HG03025 (cell line): ENCODE measurements around the gene NCAPH2.
A peak's percentile ranks its signal among the peaks of the same experiment; 100 is the strongest.
"Not testable (repeated sequence)": the region's sequence is repeated elsewhere in the genome, so short reads cannot be mapped to it uniquely, and the experiment has no call there.

ENCODE experiments used
- ATAC-seq: cut with Tn5 transposase; IDR thresholded peaks from one replicate; pipeline ENCODE4 v1.9.1; 2021; ENCODE audit warnings: mild to moderate bottlenecking, moderate library complexity; ENCODE audit not compliant: unreplicated experiment, low FRiP score

The NCAPH2 gene

DNA sequence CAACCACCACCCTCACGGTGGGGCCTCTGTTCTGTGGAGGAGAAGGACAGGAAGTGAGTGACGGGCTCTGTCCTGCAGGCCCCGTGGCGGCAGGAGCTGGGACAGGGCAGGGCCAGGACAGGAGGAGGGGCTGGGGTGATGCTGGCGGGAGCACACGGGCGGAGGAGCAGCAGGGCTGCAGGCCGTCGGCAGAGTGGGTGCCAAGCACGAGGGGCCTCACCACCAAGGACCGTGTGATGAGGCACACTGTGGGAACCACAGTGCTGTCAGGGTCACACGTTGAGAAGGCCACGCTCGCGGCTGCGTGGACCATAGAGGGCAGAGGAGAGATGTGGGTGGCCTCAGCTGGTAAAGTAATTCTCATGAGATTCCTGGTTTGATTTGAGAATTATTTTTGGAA is 8.9 kb downstream of the NCAPH2 start:
- no peak for ATAC-seq

- no peak for ATAC-seq
These were observed 9.7 kb downstream of the NCAPH2 start for GRCh38 chr22:50517495-50518260.

GRCh38 chr22:50518606-50519005 is 10.6 kb downstream of the NCAPH2 start:
- no peak for ATAC-seq

- ATAC-seq = no peak
These were observed 11.1 kb downstream of the NCAPH2 start for GRCh38 chr22:50519151-50519550.

DNA sequence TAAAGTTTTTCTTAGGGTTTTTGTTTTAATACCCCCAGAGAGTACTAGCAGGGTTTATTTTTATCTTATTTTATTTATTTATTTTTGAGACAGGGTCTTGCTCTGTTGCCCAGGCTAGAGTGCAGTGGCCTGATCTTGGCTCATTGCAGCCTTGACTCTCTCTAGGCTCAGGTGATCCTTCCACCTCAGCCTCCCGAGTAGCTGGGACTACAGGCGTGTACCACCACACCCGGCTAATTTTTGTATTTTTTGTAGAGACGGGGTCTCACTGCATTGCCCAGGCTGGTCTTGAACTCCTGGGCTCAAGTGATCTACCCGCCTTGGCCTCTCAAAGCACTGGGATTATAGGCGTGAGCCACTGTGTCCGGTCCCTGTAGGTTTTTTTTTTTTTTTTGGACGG is 12.2 kb downstream of the NCAPH2 start:
- not testable (repeated sequence) for ATAC-seq

- ATAC-seq = no peak
These were observed 12.9 kb downstream of the NCAPH2 start for GRCh38 chr22:50520826-50521453.

DNA sequence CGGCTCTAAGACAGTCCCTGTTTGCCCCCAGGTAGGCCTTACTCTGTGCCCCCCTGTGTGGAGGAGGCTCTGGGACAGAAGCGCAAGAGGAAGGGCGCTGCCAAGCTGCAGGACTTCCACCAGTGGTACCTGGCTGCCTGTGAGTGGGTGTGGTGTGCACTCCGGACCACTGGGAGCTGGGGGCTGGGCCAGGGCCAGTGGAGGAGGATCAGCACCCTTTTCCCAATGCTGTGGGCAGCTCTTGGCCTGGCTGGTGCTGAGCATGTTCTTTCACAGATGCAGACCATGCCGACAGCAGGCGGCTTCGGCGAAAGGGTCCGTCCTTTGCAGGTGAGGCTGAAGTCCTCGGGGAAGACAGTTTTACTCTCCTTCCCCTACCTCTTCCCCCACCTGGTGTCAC is 13.7 kb downstream of the NCAPH2 start:
- no peak for ATAC-seq

GRCh38 chr22:50522208-50522805 is 14.3 kb downstream of the NCAPH2 start:
- no peak for ATAC-seq

DNA sequence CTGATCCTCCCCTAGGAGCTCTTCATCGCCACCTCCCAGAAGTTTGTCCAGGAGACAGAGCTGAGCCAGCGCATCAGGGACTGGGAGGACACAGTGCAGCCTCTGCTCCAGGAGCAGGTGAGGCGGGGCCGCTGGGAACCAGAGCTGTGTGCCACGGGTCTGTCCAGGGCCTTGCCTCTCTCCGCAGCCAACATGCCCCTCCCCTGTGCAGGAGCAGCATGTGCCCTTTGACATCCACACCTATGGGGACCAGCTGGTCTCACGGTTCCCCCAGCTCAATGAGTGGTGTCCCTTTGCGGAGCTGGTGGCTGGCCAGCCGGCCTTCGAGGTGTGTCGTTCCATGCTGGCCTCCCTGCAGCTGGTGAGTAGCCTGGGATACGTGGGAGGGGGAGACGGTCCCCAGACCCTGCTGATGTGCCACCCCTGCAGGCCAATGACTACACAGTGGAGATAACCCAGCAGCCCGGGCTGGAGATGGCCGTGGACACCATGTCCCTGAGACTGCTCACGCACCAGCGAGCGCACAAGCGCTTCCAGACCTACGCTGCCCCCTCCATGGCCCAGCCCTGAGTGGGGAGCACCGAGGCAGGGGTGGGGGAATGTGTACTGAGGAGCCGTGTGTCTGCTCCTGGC is 14.9 kb downstream of the NCAPH2 start:
- ATAC-seq = no peak

- no peak for ATAC-seq
These were observed 15.4 kb downstream of the NCAPH2 start for GRCh38 chr22:50523458-50523805.

DNA sequence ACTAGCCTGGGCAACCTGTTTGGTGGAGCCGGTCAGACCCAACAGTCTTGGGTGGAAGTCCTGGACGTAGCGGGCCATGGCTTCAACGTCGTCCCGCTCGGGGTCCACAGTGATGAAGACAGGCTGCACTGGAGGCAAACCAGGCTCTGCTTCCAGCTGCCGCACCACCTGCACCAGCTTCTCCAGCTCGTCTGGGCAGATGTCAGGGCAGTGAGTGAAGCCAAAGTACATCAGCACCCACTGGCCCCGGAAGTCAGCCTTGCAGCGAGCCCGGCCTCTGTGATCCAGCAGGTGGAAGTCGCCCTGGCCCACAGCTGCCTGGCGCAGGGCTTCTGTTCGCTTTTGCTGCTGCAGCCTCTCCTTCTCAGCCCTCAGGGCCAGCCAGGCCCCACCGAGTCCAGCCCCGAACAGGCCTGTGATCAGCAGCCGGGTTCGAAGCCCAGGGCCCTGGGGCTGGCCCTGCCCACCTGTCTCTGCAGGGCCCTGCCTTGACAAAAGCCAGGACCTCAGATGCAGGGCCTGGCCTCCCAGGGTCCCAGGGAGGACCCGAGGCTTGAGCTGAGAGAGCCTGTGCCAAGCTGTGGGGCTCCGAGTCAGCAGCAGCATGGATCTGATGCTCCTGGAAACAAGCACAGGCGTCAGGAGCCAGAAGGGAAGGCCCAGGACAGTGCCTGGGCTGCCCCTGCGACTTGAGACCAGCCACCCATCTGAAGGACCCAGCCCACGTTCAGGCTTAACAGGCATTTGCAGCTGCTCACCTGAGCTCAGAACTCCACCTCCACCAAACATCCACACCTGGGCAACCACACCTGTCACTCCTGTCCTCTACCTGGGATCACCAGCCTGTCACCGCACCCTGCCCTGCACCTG is 16.0 kb downstream of the NCAPH2 start:
- ATAC-seq = no peak

DNA sequence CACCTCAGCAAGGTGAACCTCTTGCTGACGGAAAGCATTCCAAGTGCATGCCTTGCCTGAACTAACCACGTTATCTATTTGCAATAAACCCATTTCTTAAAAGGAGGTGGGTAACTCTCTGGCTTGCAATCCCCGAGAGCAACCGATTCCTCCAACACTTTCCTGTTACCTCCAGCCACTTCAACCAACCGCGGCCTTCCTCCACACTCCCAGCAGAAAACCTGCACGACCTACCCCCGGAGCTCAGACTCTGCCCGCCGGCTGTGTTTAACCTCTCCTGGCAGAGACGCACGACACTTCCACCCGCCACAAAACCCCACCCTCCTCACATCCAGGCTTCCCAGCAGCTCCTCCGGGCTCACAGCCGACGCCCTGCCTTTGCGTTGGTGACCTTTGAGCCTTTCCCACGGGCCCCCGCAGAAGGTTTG is 16.7 kb downstream of the NCAPH2 start:
- no peak for ATAC-seq

DNA sequence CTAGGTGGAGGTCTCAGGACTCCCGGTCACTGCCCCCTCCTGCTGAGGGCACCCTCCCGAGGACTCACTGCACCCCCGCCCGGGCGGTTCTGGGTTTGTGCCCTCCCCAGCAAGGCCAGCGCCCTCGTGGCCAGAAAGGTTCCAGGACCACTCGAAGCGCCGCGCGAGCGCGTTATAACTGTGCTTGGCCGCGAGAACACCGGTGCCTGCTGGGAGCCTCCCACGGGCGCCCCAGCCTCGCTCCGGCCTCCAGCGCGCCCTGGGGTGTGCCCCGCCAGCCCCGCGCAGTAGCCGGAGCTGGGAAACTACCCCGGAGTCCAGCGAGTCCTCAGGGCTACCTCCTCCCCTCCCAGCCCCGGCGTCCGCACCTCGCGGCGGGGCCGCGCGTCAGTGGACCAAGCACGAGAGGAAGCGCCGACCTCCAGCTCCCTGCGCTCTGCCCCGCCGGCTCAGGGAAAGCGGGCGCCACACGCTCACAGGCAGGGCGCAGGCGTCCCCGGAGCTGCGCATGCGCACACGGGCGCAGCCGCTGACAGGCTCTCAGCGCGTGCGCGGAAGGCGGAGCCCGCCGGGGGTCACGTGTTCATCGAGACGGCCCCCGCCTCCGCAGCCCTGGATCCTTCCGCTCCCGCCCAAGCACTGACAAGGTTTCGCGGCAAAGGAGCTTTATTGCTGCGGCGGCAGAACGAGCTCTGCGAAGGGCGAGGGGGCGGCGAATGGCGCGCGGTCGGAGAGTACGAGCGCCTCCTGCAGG is 17.3 kb downstream of the NCAPH2 start, which contains the start of gene SCO2:
TSS of gene SCO2 (minus strand) at position 495 of the 754 bp plus-strand sequence. CDS start 1,187 bp downstream, outside the sequence.
- peak; percentile 44 for ATAC-seq

- peak; percentile 17 for ATAC-seq
These were observed 17.8 kb downstream of the NCAPH2 start for GRCh38 chr22:50525858-50526107.

- ATAC-seq = peak; percentile 19
These were observed 18.2 kb downstream of the NCAPH2 start for GRCh38 chr22:50526108-50526833.

DNA sequence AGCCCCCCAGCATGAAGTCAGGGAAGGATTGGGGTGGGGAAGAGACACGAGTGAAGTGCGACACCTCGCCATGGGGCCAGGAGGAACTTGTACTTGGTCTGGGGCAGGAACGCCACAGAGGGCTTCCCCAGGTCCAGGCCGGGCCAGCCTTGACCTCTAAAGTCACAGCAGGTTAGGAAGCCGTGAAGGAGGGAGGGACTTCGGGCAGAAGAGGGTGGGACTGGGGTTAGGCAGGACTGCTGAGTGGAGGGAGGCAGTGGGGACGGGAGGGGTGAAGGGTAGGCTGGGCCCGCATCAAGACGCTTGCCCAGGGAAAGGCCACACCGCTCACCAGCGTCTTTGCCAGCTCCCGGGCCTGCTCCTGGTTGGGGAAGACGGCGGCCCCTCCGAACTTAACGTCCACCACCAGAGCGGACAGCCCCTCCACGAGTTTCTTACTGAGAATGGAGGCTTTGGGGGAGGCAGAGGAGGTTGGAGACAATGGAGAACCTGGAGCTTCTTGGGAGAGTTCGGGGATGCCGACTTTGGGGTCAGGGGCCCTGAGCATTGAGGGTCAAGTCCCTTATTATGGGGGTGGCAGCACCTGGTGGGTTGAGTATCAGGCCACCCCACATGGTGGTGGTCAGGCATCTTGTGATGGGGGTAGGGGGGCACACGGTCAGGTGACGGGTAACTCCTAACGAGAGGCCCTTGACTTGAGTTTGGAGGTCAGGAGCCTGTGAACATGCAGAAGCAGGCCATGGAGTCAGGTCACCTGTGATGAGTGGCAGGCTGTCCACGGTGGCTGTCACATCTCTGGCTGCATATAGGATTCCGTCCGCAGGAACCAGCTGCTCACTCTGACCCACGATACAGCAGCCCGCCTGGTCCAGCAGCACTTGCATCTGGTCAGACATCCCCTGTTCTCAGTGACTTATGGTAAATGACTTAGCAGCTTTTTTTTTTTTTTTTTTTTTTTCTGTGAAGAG is 19.1 kb downstream of the NCAPH2 start:
- ATAC-seq = no peak

- no peak for ATAC-seq
These were observed 20.1 kb downstream of the NCAPH2 start for GRCh38 chr22:50527921-50528681.
